SK-N-SH (cell line): Measurements from ENCODE around the gene SMPDL3B.

Experiments
- JUND ChIP-seq: IDR thresholded peaks from 2 replicates; pipeline ENCODE4 v1.4.0; 2012
- TF ChIP-seq, protein P1 (sequence below): fragments of 200-600 bp; sonication (generic); IDR thresholded peaks from 2 replicates; pipeline ENCODE4 v1.6.1; 2017; ENCODE audit warnings: antibody characterized with exemption, mild to moderate bottlenecking, moderate library complexity
- TF ChIP-seq, protein P2 (sequence below): IDR thresholded peaks from 2 replicates; pipeline ENCODE4 v1.6.1; 2012; ENCODE audit warnings: mild to moderate bottlenecking, low read depth, low read length, moderate library complexity

DNA sequence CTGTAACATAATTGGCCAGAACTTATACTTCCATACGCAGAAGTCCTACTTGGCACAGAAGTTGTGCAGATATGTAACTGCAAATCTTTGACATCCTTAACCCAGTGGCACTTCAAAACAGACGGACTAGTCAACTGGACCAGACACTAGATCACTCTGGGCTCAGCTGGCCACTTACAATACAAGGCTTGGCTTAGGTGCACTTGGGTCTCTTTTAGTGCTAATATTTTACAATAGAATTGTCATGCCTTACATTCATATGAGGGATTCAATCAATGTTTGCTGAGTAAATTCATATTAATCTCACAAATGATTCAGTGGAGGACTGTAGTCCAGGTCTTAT, 45.0 kb downstream of the SMPDL3B start:
- TF ChIP-seq JUND, result no peak
- TF ChIP-seq, protein P1, sequence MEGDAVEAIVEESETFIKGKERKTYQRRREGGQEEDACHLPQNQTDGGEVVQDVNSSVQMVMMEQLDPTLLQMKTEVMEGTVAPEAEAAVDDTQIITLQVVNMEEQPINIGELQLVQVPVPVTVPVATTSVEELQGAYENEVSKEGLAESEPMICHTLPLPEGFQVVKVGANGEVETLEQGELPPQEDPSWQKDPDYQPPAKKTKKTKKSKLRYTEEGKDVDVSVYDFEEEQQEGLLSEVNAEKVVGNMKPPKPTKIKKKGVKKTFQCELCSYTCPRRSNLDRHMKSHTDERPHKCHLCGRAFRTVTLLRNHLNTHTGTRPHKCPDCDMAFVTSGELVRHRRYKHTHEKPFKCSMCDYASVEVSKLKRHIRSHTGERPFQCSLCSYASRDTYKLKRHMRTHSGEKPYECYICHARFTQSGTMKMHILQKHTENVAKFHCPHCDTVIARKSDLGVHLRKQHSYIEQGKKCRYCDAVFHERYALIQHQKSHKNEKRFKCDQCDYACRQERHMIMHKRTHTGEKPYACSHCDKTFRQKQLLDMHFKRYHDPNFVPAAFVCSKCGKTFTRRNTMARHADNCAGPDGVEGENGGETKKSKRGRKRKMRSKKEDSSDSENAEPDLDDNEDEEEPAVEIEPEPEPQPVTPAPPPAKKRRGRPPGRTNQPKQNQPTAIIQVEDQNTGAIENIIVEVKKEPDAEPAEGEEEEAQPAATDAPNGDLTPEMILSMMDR, result 0 out of 2 replicates have a peak, but pooled peaks have one; percentile 5
- TF ChIP-seq, protein P2, sequence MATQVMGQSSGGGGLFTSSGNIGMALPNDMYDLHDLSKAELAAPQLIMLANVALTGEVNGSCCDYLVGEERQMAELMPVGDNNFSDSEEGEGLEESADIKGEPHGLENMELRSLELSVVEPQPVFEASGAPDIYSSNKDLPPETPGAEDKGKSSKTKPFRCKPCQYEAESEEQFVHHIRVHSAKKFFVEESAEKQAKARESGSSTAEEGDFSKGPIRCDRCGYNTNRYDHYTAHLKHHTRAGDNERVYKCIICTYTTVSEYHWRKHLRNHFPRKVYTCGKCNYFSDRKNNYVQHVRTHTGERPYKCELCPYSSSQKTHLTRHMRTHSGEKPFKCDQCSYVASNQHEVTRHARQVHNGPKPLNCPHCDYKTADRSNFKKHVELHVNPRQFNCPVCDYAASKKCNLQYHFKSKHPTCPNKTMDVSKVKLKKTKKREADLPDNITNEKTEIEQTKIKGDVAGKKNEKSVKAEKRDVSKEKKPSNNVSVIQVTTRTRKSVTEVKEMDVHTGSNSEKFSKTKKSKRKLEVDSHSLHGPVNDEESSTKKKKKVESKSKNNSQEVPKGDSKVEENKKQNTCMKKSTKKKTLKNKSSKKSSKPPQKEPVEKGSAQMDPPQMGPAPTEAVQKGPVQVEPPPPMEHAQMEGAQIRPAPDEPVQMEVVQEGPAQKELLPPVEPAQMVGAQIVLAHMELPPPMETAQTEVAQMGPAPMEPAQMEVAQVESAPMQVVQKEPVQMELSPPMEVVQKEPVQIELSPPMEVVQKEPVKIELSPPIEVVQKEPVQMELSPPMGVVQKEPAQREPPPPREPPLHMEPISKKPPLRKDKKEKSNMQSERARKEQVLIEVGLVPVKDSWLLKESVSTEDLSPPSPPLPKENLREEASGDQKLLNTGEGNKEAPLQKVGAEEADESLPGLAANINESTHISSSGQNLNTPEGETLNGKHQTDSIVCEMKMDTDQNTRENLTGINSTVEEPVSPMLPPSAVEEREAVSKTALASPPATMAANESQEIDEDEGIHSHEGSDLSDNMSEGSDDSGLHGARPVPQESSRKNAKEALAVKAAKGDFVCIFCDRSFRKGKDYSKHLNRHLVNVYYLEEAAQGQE, result no peak
